Right renal pelvis (tissue), 4 donors: Measurements from ENCODE around the gene ZBTB8A. TPM values are rescaled to one million over a fixed set of nuclear protein-coding genes. Genes with fewer than 3 reads are reported as not detected.
A peak's percentile ranks its signal among the peaks of the same experiment; 100 is the strongest.
"Not testable (repeated sequence)": the region's sequence is repeated elsewhere in the genome, so short reads cannot be mapped to it uniquely, and the experiment has no call there.

Experiments
- DNase-seq, 4 donors: peaks; one replicate each; pipeline ENCODE4 v3.0.0-alpha.2; 2013; ENCODE audit warnings: low read depth in 4 of 4, low spot score in 3 of 4, missing footprints in 1 of 4
- polyA plus RNA-seq, 4 donors: library from polyadenylated mRNA; unstranded; fragments of 120-200 nt; gene quantifications; one replicate each; pipeline ENCODE4 v1.2.1, GENCODE V29; 2013; ENCODE audit not compliant: insufficient read length in 4 of 4

Gene ZBTB8A
- polyA plus RNA-seq, 4 donors, result 15.5 to 20.2 (median 18.4) TPM

DNA sequence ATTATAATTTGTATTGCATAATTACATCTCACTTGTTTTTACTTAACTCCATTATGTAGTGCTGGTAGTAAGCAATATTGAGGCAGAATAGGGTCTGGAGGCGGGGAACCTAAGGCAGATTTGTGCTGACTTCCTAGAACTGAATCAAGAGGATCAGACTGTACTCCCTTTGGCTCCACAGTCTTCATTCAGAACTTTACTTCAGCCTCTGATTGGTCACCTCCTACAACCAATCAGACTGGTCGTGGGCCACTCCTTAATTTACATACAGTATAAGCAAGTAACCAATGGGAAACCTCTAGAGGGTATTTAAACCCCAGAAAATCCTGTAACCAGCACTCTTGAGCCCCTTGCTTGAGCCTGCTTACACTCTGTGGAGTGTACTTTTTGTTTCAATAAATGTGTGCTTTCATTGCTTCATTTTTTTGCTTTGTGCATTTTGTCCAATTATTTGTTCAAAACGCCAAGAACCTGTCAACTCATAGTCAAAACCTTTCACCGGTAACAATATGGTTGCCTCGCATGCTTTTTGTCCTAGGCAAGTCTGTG is 79.5 kb downstream of the ZBTB8A start:
- no peak for DNase-seq

- peak in 2 of 4 donors; percentile 6 to 8 for DNase-seq
Observed at GRCh38 chr1:32619701-32620485, 80.7 kb downstream of the ZBTB8A start.

DNA sequence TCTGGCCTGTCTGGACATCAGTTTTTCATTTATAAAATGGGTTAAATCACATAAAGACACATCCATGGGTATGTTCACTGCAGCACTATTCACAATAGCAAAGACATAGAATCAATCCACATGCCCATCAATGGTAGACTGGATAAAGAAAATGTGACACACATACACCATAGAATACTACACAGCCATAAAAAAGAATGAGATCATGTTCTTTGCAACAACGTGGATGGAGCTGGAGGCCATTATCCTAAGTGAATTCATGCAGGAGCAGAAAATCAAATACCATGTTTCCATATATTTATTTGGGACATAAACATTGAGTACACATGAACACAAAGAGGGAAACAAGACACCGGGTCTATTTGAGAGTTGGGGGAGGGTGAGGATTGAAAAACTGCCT is 83.0 kb downstream of the ZBTB8A start:
- DNase-seq, result no peak

DNA sequence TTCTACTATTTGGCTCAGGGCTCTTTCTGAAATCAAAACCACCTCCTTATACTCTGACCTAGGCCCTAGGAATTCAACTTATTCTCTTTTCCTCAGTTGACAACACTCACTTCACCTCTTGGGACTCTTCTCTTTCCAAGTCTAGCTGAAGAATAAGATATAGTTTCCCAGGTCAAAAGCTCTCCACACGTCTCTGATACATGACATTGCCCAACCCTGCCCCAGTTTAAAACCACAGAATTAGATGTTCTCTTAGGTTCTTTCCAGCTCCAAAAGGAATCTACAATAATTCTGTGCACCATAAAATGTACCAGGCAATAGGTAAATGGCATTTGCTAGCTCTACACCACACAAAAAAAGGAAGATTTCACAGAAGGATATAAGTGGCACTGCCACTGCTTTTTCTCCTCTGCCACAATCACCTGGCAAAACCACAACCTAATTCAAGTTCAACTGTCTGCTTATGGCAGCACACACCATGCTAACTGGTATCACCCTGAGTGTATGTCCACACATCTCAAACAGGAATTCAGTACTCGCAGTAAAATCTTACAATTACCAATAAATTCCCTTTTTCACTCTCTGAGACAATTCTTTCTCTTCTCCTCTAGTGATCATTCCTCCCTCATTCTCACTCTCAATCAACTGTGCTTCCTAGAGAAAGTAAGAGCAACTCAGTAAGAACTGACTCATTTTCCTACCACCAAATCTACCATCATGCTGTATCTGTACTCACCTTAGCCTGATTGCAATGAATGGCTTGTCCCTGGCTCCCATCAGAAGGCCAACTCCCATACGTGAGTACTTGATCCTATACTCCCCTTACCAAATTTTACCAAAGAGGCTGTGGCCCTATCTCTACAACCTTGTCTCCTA is 83.8 kb downstream of the ZBTB8A start:
- DNase-seq, result no peak

DNA sequence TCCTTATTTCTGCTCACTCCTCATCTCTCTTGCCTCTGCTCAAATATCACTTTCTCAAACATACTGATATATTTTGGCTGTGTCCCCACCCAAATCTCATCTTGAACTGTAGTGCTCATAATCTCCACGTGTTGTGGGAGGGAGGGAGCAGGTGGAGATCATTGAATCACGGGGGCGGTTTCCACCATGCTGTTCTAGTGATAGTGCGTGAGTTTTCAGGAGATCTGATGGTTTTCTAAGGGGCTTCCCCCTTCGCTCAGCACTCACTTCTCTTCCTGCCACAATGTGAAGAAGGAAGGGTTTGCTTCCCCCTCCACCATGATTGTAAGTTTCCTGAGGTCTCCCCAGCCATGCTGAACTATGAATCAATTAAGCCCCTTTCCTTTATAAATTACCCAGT is 84.5 kb downstream of the ZBTB8A start:
- no peak for DNase-seq

GRCh38 chr1:32626176-32626575 is 86.9 kb downstream of the ZBTB8A start:
- no peak for DNase-seq

- no peak for DNase-seq
Observed at GRCh38 chr1:32627596-32628162, 88.5 kb downstream of the ZBTB8A start.

DNA sequence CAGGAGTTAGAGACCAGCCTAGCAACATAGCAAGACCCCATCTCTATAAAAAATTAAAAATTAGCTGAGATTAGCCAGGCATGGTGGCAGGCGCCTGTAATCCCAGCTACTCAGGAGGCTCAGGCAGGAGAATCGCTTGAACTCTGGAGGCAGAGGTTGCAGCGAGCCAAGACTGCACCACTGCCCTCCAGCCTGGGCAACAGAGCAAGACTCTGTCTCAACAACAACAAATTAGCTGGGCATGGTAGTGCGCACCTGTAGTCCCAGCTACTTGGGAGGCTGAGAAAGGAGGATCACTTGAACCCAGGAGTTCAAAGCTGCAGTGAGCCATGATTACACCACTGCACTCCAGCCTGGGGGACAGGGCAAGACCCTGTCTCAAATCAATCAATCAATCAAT is 90.9 kb downstream of the ZBTB8A start:
- not testable (repeated sequence) for DNase-seq

DNA sequence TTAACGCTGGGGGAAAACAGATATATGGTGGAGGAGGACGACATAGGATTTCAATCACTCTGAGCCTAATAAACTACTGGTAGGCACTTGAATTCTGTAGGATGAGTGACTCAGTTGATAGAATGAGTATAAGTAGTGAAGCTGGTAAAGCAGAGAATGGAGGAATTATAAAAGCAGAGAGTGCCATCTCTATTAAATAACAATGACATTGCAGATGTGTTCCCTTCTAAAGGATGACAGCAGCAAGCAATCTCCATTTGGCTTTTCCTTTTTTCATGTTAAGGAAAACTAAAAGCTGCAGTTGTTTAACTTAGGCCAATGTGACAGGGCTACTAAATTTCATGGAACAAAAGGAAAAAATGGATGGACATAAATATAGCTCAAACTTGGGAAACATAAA is 93.6 kb downstream of the ZBTB8A start:
- DNase-seq, result no peak

- DNase-seq, result no peak
Observed at GRCh38 chr1:32635508-32636277, 96.5 kb downstream of the ZBTB8A start.

- DNase-seq, result no peak
Observed at GRCh38 chr1:32636914-32637645, 97.9 kb downstream of the ZBTB8A start.

- DNase-seq, result no peak
Observed at GRCh38 chr1:32639489-32640075, 100.4 kb downstream of the ZBTB8A start.

- DNase-seq, result not testable (repeated sequence)
Observed at GRCh38 chr1:32642292-32642827, 103.1 kb downstream of the ZBTB8A start.

GRCh38 chr1:32644426-32644825 is 105.2 kb downstream of the ZBTB8A start:
- DNase-seq, result no peak

- no peak for DNase-seq
Observed at GRCh38 chr1:32647308-32648134, 108.3 kb downstream of the ZBTB8A start.

GRCh38 chr1:32650248-32650751 is 111.1 kb downstream of the ZBTB8A start, which contains the start of gene ZBTB8OS:
Gene ZBTB8OS (minus strand): TSS chr1:32650550. CDS start chr1:32650529, 21 bp downstream.
- peak; percentile 83 to 90 (median 84) for DNase-seq

DNA sequence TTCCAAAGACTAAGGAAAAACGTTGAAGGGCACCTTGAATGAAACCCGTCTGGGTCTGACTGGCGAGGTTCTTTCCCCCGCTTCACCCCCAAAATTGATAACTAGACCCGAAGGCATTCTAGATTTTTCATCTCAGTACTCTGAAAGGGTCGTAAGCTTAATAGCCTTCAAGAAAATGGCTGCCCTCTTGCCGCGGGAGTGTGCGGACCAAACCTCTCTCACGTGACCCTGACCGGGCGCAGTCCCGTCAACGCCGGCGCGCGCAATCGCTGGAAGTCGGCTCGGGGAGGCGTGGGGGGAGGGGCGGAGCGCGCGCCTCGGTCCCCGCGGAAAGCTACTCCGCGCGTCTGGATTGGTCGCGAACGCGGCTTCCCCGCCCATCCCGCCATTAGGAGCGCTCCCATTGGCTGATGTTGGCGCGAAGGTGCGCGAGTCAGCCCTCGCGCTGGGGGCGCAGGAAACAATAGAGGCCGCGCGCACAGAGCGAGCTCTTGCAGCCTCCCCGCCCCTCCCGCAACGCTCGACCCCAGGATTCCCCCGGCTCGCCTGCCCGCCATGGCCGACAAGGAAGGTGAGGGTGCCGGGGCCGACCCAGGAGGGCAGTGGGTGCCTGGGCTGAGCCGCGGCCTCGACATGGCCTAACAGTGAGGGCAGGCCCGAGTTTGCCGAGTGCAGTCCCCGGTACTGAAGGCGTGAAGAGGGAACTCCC is 111.7 kb downstream of the ZBTB8A start, which contains the start of gene RBBP4:
TSS of gene RBBP4 (plus strand) at position 457 of the 709 bp plus-strand sequence. CDS start at position 556, 99 bp downstream.
- peak; percentile 93 to 98 (median 96) for DNase-seq
